HFFc6 (cell line): ENCODE data around the gene GOLGA2. TPM values are rescaled to one million over a fixed set of nuclear protein-coding genes. Genes with fewer than 3 reads are reported as not detected.

Experiments
- DNase-seq: peaks from one replicate; pipeline ENCODE4 v3.0.0-alpha.2; 2018
- H3K27ac Mint-ChIP-seq: 2 replicates; pipeline ENCODE4 v1.8.0; 2020; ENCODE audit warnings: mild to moderate bottlenecking, mixed read lengths
- H3K27me3 Mint-ChIP-seq: 2 replicates; pipeline ENCODE4 v1.8.0; 2021; ENCODE audit warnings: mild to moderate bottlenecking, moderate library complexity, mixed read lengths; ENCODE audit not compliant: insufficient read depth
- H3K36me3 Mint-ChIP-seq: 2 replicates; pipeline ENCODE4 v1.8.0; 2021; ENCODE audit warnings: low read depth, mixed read lengths
- H3K4me1 Mint-ChIP-seq: 2 replicates; pipeline ENCODE4 v1.8.0; 2020; ENCODE audit warnings: low read depth, mixed read lengths
- H3K4me3 Mint-ChIP-seq: 2 replicates; pipeline ENCODE4 v1.8.0; 2020; ENCODE audit warnings: mild to moderate bottlenecking, moderate library complexity, mixed read lengths
- H3K9me3 Mint-ChIP-seq: 2 replicates; pipeline ENCODE4 v1.8.0; 2020; ENCODE audit warnings: mild to moderate bottlenecking, mixed read lengths
- total RNA-seq, 6 experiments: library from RNA; stranded (reverse); fragmentation: NEBNext Ultra II Directional; extraction: Animal tissue kit (Norgen Biotek cat#: 25700); gene quantifications; 2 replicates in 1 of 6; 3 replicates in 5 of 6; pipeline ENCODE4 v1.2.3, GENCODE V29; 2021
- TF ChIP-seq, protein P1 (sequence below): fragments of 200-600 bp; sonication (generic); IDR thresholded peaks from 2 replicates; pipeline ENCODE4 v1.5.0; 2021; ENCODE audit warnings: antibody characterized with exemption, mild to moderate bottlenecking

GOLGA2 gene
- total RNA-seq, 6 experiments from 2014 or later: 142 to 167 (median 156) TPM

DNA sequence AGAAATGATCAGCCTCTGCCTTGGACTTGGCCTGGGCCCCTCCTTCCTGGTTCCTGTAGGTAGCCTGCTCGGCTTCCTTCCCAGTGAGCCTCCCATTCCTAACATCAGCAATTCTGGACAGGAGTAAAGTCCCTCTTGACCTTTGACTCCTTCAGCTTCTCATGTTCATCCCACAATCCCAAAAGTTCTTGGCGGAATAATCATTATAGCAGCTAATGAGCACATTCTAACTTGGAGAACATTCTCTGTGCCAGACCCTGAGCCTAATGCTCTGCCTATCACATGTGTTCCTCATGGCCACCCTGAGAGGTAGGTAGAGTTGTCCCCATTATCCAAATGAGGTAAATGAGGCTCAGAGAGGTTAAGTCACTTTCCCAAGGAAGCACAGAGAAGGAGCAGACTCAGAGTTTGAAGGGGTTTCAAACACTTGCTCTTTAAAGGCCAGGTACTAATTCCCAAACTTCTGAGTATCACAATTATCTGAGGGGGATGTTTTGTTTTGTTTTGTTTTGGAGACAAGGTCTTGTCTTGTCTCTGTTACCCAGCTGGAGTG lies 21.5 kb upstream of the GOLGA2 start:
- no peaks in the 10 kb centered on the region for H3K9me3 Mint-ChIP-seq
- peaks cover 5% of the 10 kb centered on the region; the same call in 1 of the 2 replicates for H3K27me3 Mint-ChIP-seq
- H3K4me1 Mint-ChIP-seq: peaks cover 23% of the 10 kb centered on the region
- peak overlapping the region; percentile 20; the same call in 1 of the 2 replicates for H3K27ac Mint-ChIP-seq
- H3K36me3 Mint-ChIP-seq: no peaks in the 10 kb centered on the region
- no peak overlapping the region for H3K4me3 Mint-ChIP-seq
- no peak for DNase-seq
- TF ChIP-seq, protein P1, sequence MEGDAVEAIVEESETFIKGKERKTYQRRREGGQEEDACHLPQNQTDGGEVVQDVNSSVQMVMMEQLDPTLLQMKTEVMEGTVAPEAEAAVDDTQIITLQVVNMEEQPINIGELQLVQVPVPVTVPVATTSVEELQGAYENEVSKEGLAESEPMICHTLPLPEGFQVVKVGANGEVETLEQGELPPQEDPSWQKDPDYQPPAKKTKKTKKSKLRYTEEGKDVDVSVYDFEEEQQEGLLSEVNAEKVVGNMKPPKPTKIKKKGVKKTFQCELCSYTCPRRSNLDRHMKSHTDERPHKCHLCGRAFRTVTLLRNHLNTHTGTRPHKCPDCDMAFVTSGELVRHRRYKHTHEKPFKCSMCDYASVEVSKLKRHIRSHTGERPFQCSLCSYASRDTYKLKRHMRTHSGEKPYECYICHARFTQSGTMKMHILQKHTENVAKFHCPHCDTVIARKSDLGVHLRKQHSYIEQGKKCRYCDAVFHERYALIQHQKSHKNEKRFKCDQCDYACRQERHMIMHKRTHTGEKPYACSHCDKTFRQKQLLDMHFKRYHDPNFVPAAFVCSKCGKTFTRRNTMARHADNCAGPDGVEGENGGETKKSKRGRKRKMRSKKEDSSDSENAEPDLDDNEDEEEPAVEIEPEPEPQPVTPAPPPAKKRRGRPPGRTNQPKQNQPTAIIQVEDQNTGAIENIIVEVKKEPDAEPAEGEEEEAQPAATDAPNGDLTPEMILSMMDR: no peak

DNA sequence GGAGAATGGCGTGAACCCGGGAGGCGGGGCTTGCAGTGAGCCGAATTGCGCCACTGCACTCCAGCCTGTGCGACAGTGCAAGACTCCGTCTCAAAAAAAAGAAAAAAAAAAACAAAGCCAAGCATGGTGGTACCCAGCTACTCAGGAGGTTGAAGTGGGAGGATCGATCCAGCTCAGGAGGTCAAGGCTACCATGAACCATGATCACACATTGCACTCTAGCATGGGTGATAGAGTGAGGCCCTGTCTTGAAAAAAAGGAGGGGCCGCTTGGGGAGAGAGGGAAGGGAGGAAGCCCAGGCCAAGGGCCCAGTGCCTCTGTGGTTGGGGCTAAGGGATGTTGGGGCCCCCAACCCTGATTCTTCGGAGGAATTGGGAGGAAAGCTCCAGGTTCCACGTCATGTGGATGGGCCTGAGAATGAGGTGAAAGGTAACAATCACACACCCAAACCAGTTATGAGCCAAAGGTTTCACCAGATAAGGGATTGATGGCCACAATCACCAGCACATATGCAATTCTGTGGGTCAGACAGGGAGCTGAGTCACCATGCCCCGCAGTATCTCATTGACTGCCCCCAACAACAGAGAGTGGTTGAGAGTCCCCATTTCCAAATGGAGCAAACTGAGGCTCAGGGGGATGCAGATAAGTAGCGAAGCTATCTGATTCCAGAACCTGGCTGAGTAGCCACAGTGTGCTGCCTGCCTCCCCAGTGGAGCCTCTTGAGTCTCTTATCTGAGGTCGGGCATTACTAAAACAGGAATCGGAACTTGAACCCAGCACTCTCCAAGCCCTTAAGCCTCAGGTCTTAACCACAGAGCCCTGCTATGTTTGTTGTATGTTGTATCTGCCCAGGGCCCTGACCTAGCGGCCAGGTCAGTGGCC lies 20.8 kb upstream of the GOLGA2 start:
- Mint-ChIP-seq H3K27ac (peak overlapping the region; percentile 20; the same call in 1 of the 2 replicates), H3K36me3 (no peaks in the 10 kb centered on the region), H3K27me3 (peaks cover 5% of the 10 kb centered on the region; the same call in 1 of the 2 replicates), H3K4me1 (peaks cover 23% of the 10 kb centered on the region), H3K9me3 (no peaks in the 10 kb centered on the region), H3K4me3 (no peak overlapping the region)
- no peak for DNase-seq
- TF ChIP-seq, protein P1: no peak

DNA sequence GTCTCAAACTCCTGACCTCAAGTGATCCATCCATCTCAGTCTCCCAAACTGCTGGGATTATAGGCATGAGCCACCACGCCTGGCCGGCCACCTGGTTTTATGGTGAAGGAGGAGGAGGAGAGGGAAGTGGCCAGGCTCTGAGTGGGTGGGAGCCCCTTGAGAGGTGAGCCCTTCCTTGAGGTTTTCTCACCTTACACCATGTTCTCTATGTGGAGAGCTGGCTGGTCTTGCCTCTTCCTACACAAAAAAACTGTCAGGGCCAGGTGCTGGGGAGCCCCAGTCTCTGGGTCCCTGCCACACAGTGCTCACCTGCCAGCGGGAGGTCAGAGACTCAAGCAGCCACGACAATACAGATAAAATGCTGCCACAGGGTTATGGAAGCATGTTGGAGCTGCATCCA lies 18.3 kb upstream of the GOLGA2 start:
- no peaks in the 10 kb centered on the region for H3K9me3 Mint-ChIP-seq
- TF ChIP-seq, protein P1: no peak
- peaks cover 5% of the 10 kb centered on the region; the same call in 1 of the 2 replicates for H3K27me3 Mint-ChIP-seq
- peaks cover 19% of the 10 kb centered on the region for H3K4me1 Mint-ChIP-seq
- no peak overlapping the region for H3K4me3 Mint-ChIP-seq
- no peak for DNase-seq
- H3K36me3 Mint-ChIP-seq: 0 out of 2 replicates have a peak, but pooled peaks cover under 1% of the 10 kb centered on the region
- no peak overlapping the region for H3K27ac Mint-ChIP-seq

DNA sequence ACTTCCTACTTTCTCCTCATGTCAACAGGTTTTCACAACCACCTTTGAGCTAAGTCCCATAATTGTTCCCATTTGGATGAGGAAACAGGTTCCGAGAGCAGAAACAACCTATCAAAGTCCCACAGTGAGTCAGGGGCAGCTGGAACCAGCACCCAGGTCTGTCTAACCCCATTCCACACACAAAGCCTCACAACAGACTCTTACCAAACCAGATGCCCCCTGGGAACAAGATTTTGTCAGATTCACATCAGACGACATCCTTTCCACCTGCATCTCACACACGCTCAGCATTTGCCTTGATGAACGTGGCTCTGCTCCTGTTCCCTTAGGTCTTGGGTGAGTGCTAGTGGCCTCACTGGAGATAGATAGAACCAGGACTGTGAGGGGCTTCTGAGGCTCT lies 17.3 kb upstream of the GOLGA2 start:
- H3K4me1 Mint-ChIP-seq: peaks cover 19% of the 10 kb centered on the region
- H3K9me3 Mint-ChIP-seq: no peaks in the 10 kb centered on the region
- no peak overlapping the region for H3K27ac Mint-ChIP-seq
- TF ChIP-seq, protein P1: no peak
- no peak for DNase-seq
- peaks cover 6% of the 10 kb centered on the region; the same call in 1 of the 2 replicates for H3K36me3 Mint-ChIP-seq
- peaks cover 1% of the 10 kb centered on the region; the same call in 1 of the 2 replicates for H3K27me3 Mint-ChIP-seq
- no peak overlapping the region for H3K4me3 Mint-ChIP-seq

DNA sequence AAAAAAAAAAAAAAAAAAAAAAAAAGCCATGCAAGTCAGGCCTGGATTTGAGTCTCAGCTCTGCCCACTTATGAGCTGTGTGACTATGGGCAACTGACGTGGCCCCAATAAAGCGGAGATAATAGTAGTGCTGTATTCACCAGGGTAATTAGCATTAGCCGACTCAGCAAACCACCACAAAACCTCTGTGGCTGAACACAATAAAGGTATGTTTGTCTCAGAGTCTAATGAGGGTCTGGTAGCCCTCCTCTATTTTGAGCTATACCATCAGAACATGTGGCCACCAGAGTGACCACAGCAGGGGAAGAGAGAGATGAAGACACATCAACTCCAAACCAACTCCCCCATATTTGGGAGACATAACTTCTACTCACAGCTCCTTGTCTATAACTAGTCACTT lies 16.2 kb upstream of the GOLGA2 start:
- no peak overlapping the region for H3K27ac Mint-ChIP-seq
- peaks cover 1% of the 10 kb centered on the region; the same call in 1 of the 2 replicates for H3K27me3 Mint-ChIP-seq
- H3K36me3 Mint-ChIP-seq: peaks cover 10% of the 10 kb centered on the region; the same call in 1 of the 2 replicates
- H3K4me3 Mint-ChIP-seq: no peak overlapping the region
- peaks cover 19% of the 10 kb centered on the region for H3K4me1 Mint-ChIP-seq
- TF ChIP-seq, protein P1: no peak
- H3K9me3 Mint-ChIP-seq: no peaks in the 10 kb centered on the region
- no peak for DNase-seq
